Peyer's patch (tissue), 4 donors: ENCODE results near the gene SYCP2. TPM values are rescaled to one million over a fixed set of nuclear protein-coding genes. Genes with fewer than 3 reads are reported as not detected.
A peak's percentile ranks its signal among the peaks of the same experiment; 100 is the strongest.
"Not testable (repeated sequence)": the region's sequence is repeated elsewhere in the genome, so short reads cannot be mapped to it uniquely, and the experiment has no call there.

Experiments used
- DNase-seq, 3 donors: peaks; one replicate each; pipeline ENCODE4 v3.0.0-alpha.2; 2017 to 2019
- H3K27ac ChIP-seq, 4 donors: fragments of 200-600 bp; sonication (generic); one replicate each; pipeline ENCODE4 v1.5.1; 2016 to 2019
- H3K27me3 ChIP-seq, 2 donors: fragments of 200-600 bp; sonication (generic); one replicate each; pipeline ENCODE4 v1.5.1; 2019
- H3K36me3 ChIP-seq, 3 donors: fragments of 200-600 bp; sonication (generic); one replicate each; pipeline ENCODE4 v1.5.1; 2016 to 2019
- H3K4me1 ChIP-seq, 4 donors: fragments of 200-600 bp; sonication (generic); one replicate each; pipeline ENCODE4 v1.5.1; 2016 to 2019
- H3K4me3 ChIP-seq, 4 donors: fragments of 200-600 bp; sonication (generic); 1 replicate in 3 of 4; 2 replicates in 1 of 4; pipeline ENCODE4 v1.5.1; 2016 to 2019; ENCODE audit warnings: mild to moderate bottlenecking in 1 of 4
- H3K9me3 ChIP-seq, 4 donors: fragments of 200-600 bp; sonication (generic); one replicate each; pipeline ENCODE4 v1.5.1; 2016 to 2019; ENCODE audit warnings: mild to moderate bottlenecking in 1 of 4
- CTCF ChIP-seq, 6 experiments: fragments of 450-650 bp in 4 of 6; fragments of 200-600 bp in 2 of 6; sonication (generic) in 1 of 6; IDR thresholded peaks; one replicate each; pipeline ENCODE4 v1.5.1; 2017 to 2019; ENCODE audit warnings: antibody characterized with exemption in 6 of 6, mild to moderate bottlenecking in 3 of 6, moderate library complexity in 1 of 6
- POLR2A ChIP-seq, 2 donors: fragments of 450-650 bp; IDR thresholded peaks; one replicate each; pipeline ENCODE4 v1.5.1; 2017; ENCODE audit warnings: antibody characterized with exemption in 2 of 2, mild to moderate bottlenecking in 2 of 2, moderate library complexity in 2 of 2
- total RNA-seq, 4 donors: library from RNA; depleted of rRNA; stranded (reverse); fragments of >200 nt; gene quantifications; one replicate each; pipeline ENCODE4 v1.1.0, GENCODE V29; 2016

The SYCP2 gene
- total RNA-seq, 4 donors from 2014 or later, result 2.0 to 35.5 (median 2.7) TPM

GRCh38 chr20:59857966-59858365 lies 75.5 kb downstream of the SYCP2 start:
- Histone ChIP-seq H3K27me3 (no peaks in the 10 kb centered on the region), H3K9me3 (no peaks in the 10 kb centered on the region), H3K27ac (no peak overlapping the region), H3K4me1 (no peaks in the 10 kb centered on the region), H3K36me3 (no peaks in the 10 kb centered on the region), H3K4me3 (no peak overlapping the region)
- no peak for DNase-seq
- TF ChIP-seq POLR2A (IDR thresholded peaks at IDR 0.05), result no peak
- TF ChIP-seq CTCF (IDR thresholded peaks at IDR 0.05), result no peak

- H3K36me3 ChIP-seq, H3K9me3 ChIP-seq, H3K4me3 ChIP-seq, H3K4me1 ChIP-seq, H3K27ac ChIP-seq, H3K27me3 ChIP-seq, DNase-seq: not testable (repeated sequence)
These were observed 76.5 kb downstream of the SYCP2 start for GRCh38 chr20:59856941-59857340.

- not testable (repeated sequence) for H3K4me3 ChIP-seq, H3K27ac ChIP-seq, H3K9me3 ChIP-seq, H3K36me3 ChIP-seq, DNase-seq, H3K4me1 ChIP-seq, H3K27me3 ChIP-seq
These were observed 76.9 kb downstream of the SYCP2 start for GRCh38 chr20:59856526-59856925.

- H3K27ac ChIP-seq, result no peak overlapping the region
- TF ChIP-seq POLR2A (IDR thresholded peaks at IDR 0.05), result no peak
- peak; percentile 32 to 87 (median 78) for TF ChIP-seq CTCF (IDR thresholded peaks at IDR 0.05)
- no peaks in the 10 kb centered on the region for H3K4me1 ChIP-seq
- no peaks in the 10 kb centered on the region for H3K36me3 ChIP-seq
- H3K4me3 ChIP-seq, result no peak overlapping the region
- no peaks in the 10 kb centered on the region for H3K27me3 ChIP-seq
- DNase-seq, result no peak
- H3K9me3 ChIP-seq, result no peaks in the 10 kb centered on the region
These were observed 83.3 kb downstream of the SYCP2 start for GRCh38 chr20:59850018-59850641.

- no peak for TF ChIP-seq POLR2A (IDR thresholded peaks at IDR 0.05)
- TF ChIP-seq CTCF (IDR thresholded peaks at IDR 0.05), result no peak
- Histone ChIP-seq H3K36me3 (no peaks in the 10 kb centered on the region), H3K9me3 (no peaks in the 10 kb centered on the region), H3K27ac (no peak overlapping the region), H3K4me3 (no peak overlapping the region), H3K4me1 (no peaks in the 10 kb centered on the region), H3K27me3 (no peaks in the 10 kb centered on the region)
- no peak for DNase-seq
These were observed 85.3 kb downstream of the SYCP2 start for GRCh38 chr20:59848182-59848581.

GRCh38 chr20:59845472-59845871 lies 88.0 kb downstream of the SYCP2 start:
- Histone ChIP-seq H3K27ac (no peak overlapping the region), H3K4me3 (no peak overlapping the region), H3K27me3 (no peaks in the 10 kb centered on the region), H3K4me1 (no peaks in the 10 kb centered on the region), H3K9me3 (no peaks in the 10 kb centered on the region), H3K36me3 (no peaks in the 10 kb centered on the region)
- no peak for TF ChIP-seq CTCF (IDR thresholded peaks at IDR 0.05)
- TF ChIP-seq POLR2A (IDR thresholded peaks at IDR 0.05), result no peak
- no peak for DNase-seq

GRCh38 chr20:59839400-59839799 lies 94.0 kb downstream of the SYCP2 start:
- Histone ChIP-seq H3K27ac (no peak overlapping the region), H3K4me1 (peaks cover 0 to 15% (median 0%) of the 10 kb centered on the region in 4 donors), H3K36me3 (no peaks in the 10 kb centered on the region), H3K27me3 (no peaks in the 10 kb centered on the region), H3K4me3 (no peak overlapping the region), H3K9me3 (no peaks in the 10 kb centered on the region)
- no peak for DNase-seq
- TF ChIP-seq CTCF (IDR thresholded peaks at IDR 0.05) (no peak), POLR2A (IDR thresholded peaks at IDR 0.05) (no peak)
